Activated CD8-positive, alpha-beta T cell treated with anti-CD3 and anti-CD28 coated beads for 36 hours (primary cell): ENCODE results near the gene SLC1A1. TPM values are rescaled to one million over a fixed set of nuclear protein-coding genes. Genes with fewer than 3 reads are reported as not detected.
"Not testable (repeated sequence)": the region's sequence is repeated elsewhere in the genome, so short reads cannot be mapped to it uniquely, and the experiment has no call there.

Experiments
- ATAC-seq: fragments of 200-7000 bp; cut with Tn5 transposase; one replicate; pipeline ENCODE4 v1.10.0; 2021; ENCODE audit warnings: mild to moderate bottlenecking, moderate library complexity
- CTCF ChIA-PET: fragments of 350-600 bp; sonication (Branson Sonifier 250); formaldehyde crosslinking; loops from one replicate; lab custom pipeline; 2021; ENCODE audit warnings: antibody characterized with exemption; lab: Charles Lee
- POLR2A ChIA-PET: fragments of 350-600 bp; sonication (Branson Sonifier 250); formaldehyde crosslinking; loops from one replicate; lab custom pipeline; 2021; ENCODE audit warnings: antibody characterized with exemption; lab: Charles Lee
- DNase-seq: peaks from one replicate; pipeline ENCODE4 v3.0.0-alpha.2; 2020
- H3K27ac Mint-ChIP-seq: one replicate; pipeline ENCODE4 v1.8.0; 2021; ENCODE audit warnings: mild to moderate bottlenecking, mixed read lengths
- H3K27me3 Mint-ChIP-seq: one replicate; pipeline ENCODE4 v1.8.0; 2021; ENCODE audit warnings: mixed read lengths
- H3K36me3 Mint-ChIP-seq: one replicate; pipeline ENCODE4 v1.8.0; 2021; ENCODE audit warnings: low read depth, mixed read lengths
- H3K4me1 Mint-ChIP-seq: one replicate; pipeline ENCODE4 v1.8.0; 2021; ENCODE audit warnings: low read depth, mixed read lengths
- H3K4me3 Mint-ChIP-seq: one replicate; pipeline ENCODE4 v1.8.0; 2021; ENCODE audit warnings: mild to moderate bottlenecking, moderate library complexity, mixed read lengths
- H3K9me3 Mint-ChIP-seq: one replicate; pipeline ENCODE4 v1.8.0; 2021; ENCODE audit warnings: mixed read lengths
- CTCF ChIP-seq: fragments of 200-600 bp; IDR thresholded peaks from one replicate; pipeline ENCODE4 v1.8.0; 2022; ENCODE audit warnings: antibody characterized with exemption, mild to moderate bottlenecking
- intact Hi-C: fragments of 100-400 bp; cut with micrococcal nuclease; formaldehyde crosslinking; loops from one replicate; pipeline ENCODE4 v1.10.0; 2022
- total RNA-seq, 2 experiments: library from RNA; stranded (reverse); gene quantifications; one replicate each; pipeline ENCODE4 v1.2.3, GENCODE V29; 2021

Gene SLC1A1
- total RNA-seq, 2 experiments from 2014 or later: 0.09 to 0.29 TPM

GRCh38 chr9:4519604-4520003 lies 29.3 kb downstream of the SLC1A1 start:
- Mint-ChIP-seq H3K27ac (no peak overlapping the region), H3K27me3 (no peaks in the 10 kb centered on the region), H3K9me3 (no peaks in the 10 kb centered on the region), H3K36me3 (no peaks in the 10 kb centered on the region), H3K4me1 (peaks cover 17% of the 10 kb centered on the region), H3K4me3 (no peak overlapping the region)
- intact Hi-C loops: no loop called here
- POLR2A ChIA-PET: interaction anchor here (1.5 kb wide), 1 partner anchor 29 kb away, joined by 3 read pairs; no protein-coding TSS in a partner anchor
- ATAC-seq (peak; percentile 89), DNase-seq (peak; percentile 63)
- CTCF ChIA-PET: interaction anchor here (1.1 to 2.0 kb wide), 4 partner anchors 11 to 85 kb away, joined by 3 to 4 read pairs (median 3); no protein-coding TSS in a partner anchor
- no peak for TF ChIP-seq CTCF

GRCh38 chr9:4520055-4520454 lies 29.8 kb downstream of the SLC1A1 start:
- intact Hi-C loops: no loop called here
- Mint-ChIP-seq H3K4me3 (no peak overlapping the region), H3K27ac (no peak overlapping the region), H3K4me1 (peaks cover 17% of the 10 kb centered on the region), H3K27me3 (no peaks in the 10 kb centered on the region), H3K36me3 (no peaks in the 10 kb centered on the region), H3K9me3 (no peaks in the 10 kb centered on the region)
- ATAC-seq (no peak), DNase-seq (no peak)
- ChIA-PET CTCF (interaction anchor here (1.1 to 2.0 kb wide), 3 partner anchors 11 to 85 kb away, joined by 3 to 4 read pairs (median 3); no protein-coding TSS in a partner anchor), POLR2A (interaction anchor here (1.5 kb wide), 1 partner anchor 29 kb away, joined by 3 read pairs; no protein-coding TSS in a partner anchor)
- TF ChIP-seq CTCF: no peak

DNA sequence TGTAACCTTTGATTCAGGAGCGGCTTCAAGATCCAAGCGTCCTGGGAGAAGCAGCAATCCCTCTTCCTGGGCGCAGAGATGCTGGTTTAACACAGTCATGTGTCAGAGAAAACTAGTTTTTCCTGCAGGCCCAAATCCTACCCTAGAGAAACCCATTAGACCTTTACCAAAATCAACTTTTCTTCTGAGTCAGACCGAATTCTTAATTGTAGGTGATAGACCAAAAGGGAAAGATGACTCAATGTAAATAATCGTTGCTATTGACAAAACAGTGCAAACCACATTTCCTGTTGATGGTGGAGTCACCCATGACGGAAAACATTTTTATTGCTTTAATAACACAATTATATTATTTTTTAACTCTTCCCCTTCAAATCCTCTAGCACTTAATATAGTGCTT lies 40.1 kb downstream of the SLC1A1 start:
- ATAC-seq: peak; percentile 10
- intact Hi-C loops: no loop called here
- H3K9me3 Mint-ChIP-seq: peaks cover 5% of the 10 kb centered on the region
- H3K27ac Mint-ChIP-seq: no peak overlapping the region
- no peaks in the 10 kb centered on the region for H3K36me3 Mint-ChIP-seq
- DNase-seq: no peak
- ChIA-PET POLR2A (no interaction called here), CTCF (no interaction called here)
- TF ChIP-seq CTCF: no peak
- H3K27me3 Mint-ChIP-seq: no peaks in the 10 kb centered on the region
- peaks cover 15% of the 10 kb centered on the region for H3K4me1 Mint-ChIP-seq
- no peak overlapping the region for H3K4me3 Mint-ChIP-seq

DNA sequence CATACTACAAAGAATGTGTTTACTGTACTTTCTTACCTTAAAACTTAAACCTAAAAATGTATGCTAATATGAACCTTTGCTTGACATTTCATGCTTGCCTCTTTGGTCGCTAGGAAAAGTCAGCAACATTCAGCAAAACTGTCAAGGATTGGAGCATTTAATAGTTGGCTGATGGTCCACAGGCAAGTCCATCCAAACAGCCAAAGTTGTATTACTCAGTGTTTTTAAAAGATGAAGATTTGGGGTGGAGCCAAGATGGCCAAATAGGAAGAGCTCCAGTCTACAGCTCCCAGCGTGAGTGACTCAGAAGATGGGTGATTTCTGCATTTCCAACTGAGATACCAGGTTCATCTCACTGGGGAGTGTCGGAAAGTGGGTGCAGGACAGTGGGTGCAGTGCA lies 40.6 kb downstream of the SLC1A1 start:
- ATAC-seq, CTCF ChIA-PET, intact Hi-C loops, H3K36me3 Mint-ChIP-seq, POLR2A ChIA-PET, DNase-seq, H3K27ac Mint-ChIP-seq, H3K9me3 Mint-ChIP-seq, H3K4me3 Mint-ChIP-seq, H3K27me3 Mint-ChIP-seq: not testable (repeated sequence)
- H3K4me1 Mint-ChIP-seq: peaks cover 15% of the 10 kb centered on the region

GRCh38 chr9:4531355-4531754 lies 41.1 kb downstream of the SLC1A1 start:
- H3K27me3 Mint-ChIP-seq, POLR2A ChIA-PET, CTCF ChIA-PET, H3K9me3 Mint-ChIP-seq, H3K27ac Mint-ChIP-seq, H3K36me3 Mint-ChIP-seq, ATAC-seq, H3K4me3 Mint-ChIP-seq, DNase-seq, intact Hi-C loops: not testable (repeated sequence)
- peaks cover 15% of the 10 kb centered on the region for H3K4me1 Mint-ChIP-seq

GRCh38 chr9:4533881-4534280 lies 43.6 kb downstream of the SLC1A1 start:
- H3K9me3 Mint-ChIP-seq, H3K4me3 Mint-ChIP-seq, intact Hi-C loops, H3K27me3 Mint-ChIP-seq, POLR2A ChIA-PET, H3K36me3 Mint-ChIP-seq, H3K27ac Mint-ChIP-seq, ATAC-seq, DNase-seq, CTCF ChIA-PET: not testable (repeated sequence)
- H3K4me1 Mint-ChIP-seq: peaks cover 15% of the 10 kb centered on the region

DNA sequence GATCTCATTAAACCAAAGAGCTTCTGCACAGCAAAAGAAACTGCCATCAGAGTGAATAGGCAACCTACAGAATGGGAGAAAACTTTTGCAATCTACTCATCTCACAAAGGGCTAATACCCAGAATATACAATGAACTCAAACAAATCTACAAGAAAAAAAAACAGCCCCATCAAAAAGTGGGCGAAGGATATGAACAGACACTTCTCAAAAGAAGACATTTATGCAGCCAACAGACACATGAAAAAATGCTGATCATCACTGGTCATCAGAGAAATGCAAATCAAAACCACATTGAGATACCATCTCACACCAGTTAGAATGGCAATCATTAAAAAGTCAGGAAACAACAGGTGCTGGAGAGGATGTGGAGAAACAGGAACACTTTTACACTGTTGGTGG lies 45.9 kb downstream of the SLC1A1 start:
- CTCF ChIA-PET, H3K27me3 Mint-ChIP-seq, H3K36me3 Mint-ChIP-seq, H3K27ac Mint-ChIP-seq, H3K9me3 Mint-ChIP-seq, H3K4me3 Mint-ChIP-seq, POLR2A ChIA-PET, ATAC-seq, intact Hi-C loops, DNase-seq: not testable (repeated sequence)
- peaks cover 11% of the 10 kb centered on the region for H3K4me1 Mint-ChIP-seq
